Activated CD4-positive, alpha-beta memory T cell treated with anti-CD3 and anti-CD28 coated beads, Interleukin-2, amount 10 ng/mL, durations not matched to agents 7 days and 5 days (primary cell): ENCODE measurements around the gene VPS45. TPM values are rescaled to one million over a fixed set of nuclear protein-coding genes. Genes with fewer than 3 reads are reported as not detected.

Source experiments
- CTCF ChIA-PET: fragments of 350-600 bp; sonication (Branson Sonifier 250); formaldehyde crosslinking; loops from one replicate; lab custom pipeline; 2021; ENCODE audit warnings: antibody characterized with exemption, inconsistent platforms; lab: Charles Lee
- POLR2A ChIA-PET: fragments of 350-600 bp; sonication (Branson Sonifier 250); formaldehyde crosslinking; loops from one replicate; lab custom pipeline; 2021; ENCODE audit warnings: antibody characterized with exemption; lab: Charles Lee
- DNase-seq: peaks from one replicate; pipeline ENCODE4 v3.0.0-alpha.2; 2020
- H3K27ac Mint-ChIP-seq: one replicate; pipeline ENCODE4 v1.8.0; 2021; ENCODE audit warnings: mild to moderate bottlenecking, mixed read lengths
- H3K27me3 Mint-ChIP-seq: one replicate; pipeline ENCODE4 v1.8.0; 2021; ENCODE audit warnings: mixed read lengths
- H3K36me3 Mint-ChIP-seq: one replicate; pipeline ENCODE4 v1.8.0; 2021; ENCODE audit warnings: low read depth, mixed read lengths
- H3K4me1 Mint-ChIP-seq: one replicate; pipeline ENCODE4 v1.8.0; 2021; ENCODE audit warnings: mixed read lengths
- H3K4me3 Mint-ChIP-seq: one replicate; pipeline ENCODE4 v1.8.0; 2021; ENCODE audit warnings: mild to moderate bottlenecking, mixed read lengths
- H3K9me3 Mint-ChIP-seq: one replicate; pipeline ENCODE4 v1.8.0; 2021; ENCODE audit warnings: mixed read lengths
- total RNA-seq, 2 experiments: library from RNA; stranded (reverse); gene quantifications; one replicate each; pipeline ENCODE4 v1.2.3, GENCODE V29; 2021

Gene VPS45
- total RNA-seq, 2 experiments from 2014 or later: 35.4 to 39.0 TPM

DNA sequence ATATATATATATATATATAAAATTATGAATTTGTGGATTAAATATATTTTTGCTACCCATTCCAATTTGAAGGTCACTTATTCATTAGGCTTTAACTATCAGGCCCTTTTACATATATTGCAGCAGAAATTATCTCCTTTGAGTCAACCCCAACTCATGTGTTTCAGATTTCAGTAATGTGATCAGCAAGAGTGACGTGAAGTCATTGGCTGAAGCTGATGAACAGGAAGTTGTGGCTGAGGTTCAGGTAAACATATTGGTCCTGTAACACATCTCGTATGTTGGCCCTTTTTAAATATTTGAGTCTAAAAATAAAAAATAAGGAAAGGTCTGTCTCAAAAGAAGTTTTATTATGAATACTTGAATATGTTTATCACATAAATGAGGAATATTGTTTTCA lies 8.5 kb downstream of the VPS45 start:
- DNase-seq: peak; percentile 28
- Mint-ChIP-seq H3K9me3 (no peaks in the 10 kb centered on the region), H3K4me3 (no peak overlapping the region), H3K36me3 (peaks cover 46% of the 10 kb centered on the region), H3K27ac (peak overlapping the region; percentile 23), H3K4me1 (peaks cover 26% of the 10 kb centered on the region), H3K27me3 (no peaks in the 10 kb centered on the region)
- CTCF ChIA-PET: interaction anchor here (0.8 to 7.5 kb wide), 5 partner anchors 10 to 111 kb away, joined by 3 to 225 read pairs (median 3); no protein-coding TSS in a partner anchor
- POLR2A ChIA-PET: interaction anchor here (1.0 to 1.3 kb wide), 5 partner anchors 33 to 83 kb away, joined by 3 to 5 read pairs (median 4); partner anchors contain the start of gene PLEKHO1

DNA sequence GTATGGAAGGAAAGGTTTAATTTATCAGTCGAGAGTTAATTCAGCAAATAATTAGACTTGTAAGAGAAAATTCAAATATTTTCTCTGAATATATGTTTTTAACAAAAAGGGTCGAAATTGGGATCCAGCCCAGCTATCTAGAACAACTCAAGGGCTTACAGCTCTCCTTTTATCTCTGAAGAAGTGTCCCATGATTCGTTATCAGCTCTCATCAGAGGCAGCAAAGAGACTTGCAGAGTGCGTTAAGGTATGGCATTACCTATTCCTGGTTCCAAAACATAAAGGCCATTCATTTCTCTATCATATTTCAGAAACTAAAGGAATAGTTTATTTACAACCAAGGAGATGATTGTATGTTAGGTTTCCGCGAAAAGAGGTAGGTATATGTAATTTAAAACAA lies 9.4 kb downstream of the VPS45 start:
- Mint-ChIP-seq H3K27me3 (no peaks in the 10 kb centered on the region), H3K36me3 (peaks cover 53% of the 10 kb centered on the region), H3K9me3 (no peaks in the 10 kb centered on the region), H3K4me1 (peaks cover 26% of the 10 kb centered on the region), H3K4me3 (no peak overlapping the region), H3K27ac (no peak overlapping the region)
- POLR2A ChIA-PET: interaction anchor here (1.1 to 1.9 kb wide), 3 partner anchors 9 to 33 kb away, joined by 4 to 6 read pairs (median 5); partner anchors contain the start of gene VPS45
- CTCF ChIA-PET: interaction anchor here (1.0 to 7.5 kb wide), 3 partner anchors 9 to 110 kb away, joined by 5 to 225 read pairs (median 120); partner anchors contain the start of gene VPS45
- no peak for DNase-seq

GRCh38 chr1:150080784-150081183 lies 13.2 kb downstream of the VPS45 start:
- no peaks in the 10 kb centered on the region for H3K27me3 Mint-ChIP-seq
- CTCF ChIA-PET: interaction anchor here (2.0 to 3.0 kb wide), 2 partner anchors 10 to 107 kb away, joined by 4 to 9 read pairs; no protein-coding TSS in a partner anchor
- H3K27ac Mint-ChIP-seq: no peak overlapping the region
- peaks cover 51% of the 10 kb centered on the region for H3K36me3 Mint-ChIP-seq
- no peak overlapping the region for H3K4me3 Mint-ChIP-seq
- H3K4me1 Mint-ChIP-seq: peaks cover 11% of the 10 kb centered on the region
- POLR2A ChIA-PET: interaction anchor here (1.0 kb wide), 1 partner anchor 71 kb away, joined by 3 read pairs; no protein-coding TSS in a partner anchor
- H3K9me3 Mint-ChIP-seq: no peaks in the 10 kb centered on the region
- no peak for DNase-seq

GRCh38 chr1:150082494-150082893 lies 14.9 kb downstream of the VPS45 start:
- Mint-ChIP-seq H3K4me1 (peaks cover 1% of the 10 kb centered on the region), H3K9me3 (no peaks in the 10 kb centered on the region), H3K27ac (no peak overlapping the region), H3K36me3 (peaks cover 56% of the 10 kb centered on the region), H3K27me3 (no peaks in the 10 kb centered on the region), H3K4me3 (no peak overlapping the region)
- CTCF ChIA-PET: interaction anchor here (0.8 to 3.0 kb wide), 2 partner anchors 105 kb away, joined by 3 to 9 read pairs; no protein-coding TSS in a partner anchor
- no peak for DNase-seq
- POLR2A ChIA-PET: no interaction called here

DNA sequence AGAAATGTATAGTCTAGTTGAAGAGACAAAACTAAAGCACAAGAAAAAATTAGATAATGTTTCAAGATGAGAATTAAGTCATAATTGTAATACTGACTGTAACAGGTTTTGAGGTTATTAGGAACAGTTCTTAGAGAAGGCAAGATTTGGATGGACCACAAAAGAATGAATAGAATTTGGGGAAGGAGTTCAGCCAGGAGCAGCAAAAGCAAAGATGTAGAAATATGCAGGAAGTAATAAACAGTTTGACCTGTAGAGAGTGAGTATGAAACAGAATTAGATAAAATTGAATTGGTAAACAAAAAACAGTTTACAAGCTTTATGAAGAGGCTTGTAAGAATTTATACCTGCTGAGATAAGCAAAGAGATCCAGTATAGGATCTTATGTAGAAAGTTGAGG lies 16.3 kb downstream of the VPS45 start:
- Mint-ChIP-seq H3K4me1 (peaks cover under 1% of the 10 kb centered on the region), H3K27ac (no peak overlapping the region), H3K4me3 (no peak overlapping the region), H3K9me3 (no peaks in the 10 kb centered on the region), H3K27me3 (no peaks in the 10 kb centered on the region), H3K36me3 (peaks cover 53% of the 10 kb centered on the region)
- CTCF ChIA-PET: interaction anchor here (0.5 to 0.6 kb wide), 2 partner anchors 15 to 103 kb away, joined by 3 read pairs; no protein-coding TSS in a partner anchor
- POLR2A ChIA-PET: no interaction called here
- DNase-seq: no peak

- Mint-ChIP-seq H3K27ac (no peak overlapping the region), H3K27me3 (no peaks in the 10 kb centered on the region), H3K36me3 (peaks cover 59% of the 10 kb centered on the region), H3K4me3 (no peak overlapping the region), H3K9me3 (no peaks in the 10 kb centered on the region), H3K4me1 (peaks cover 8% of the 10 kb centered on the region)
- POLR2A ChIA-PET: no interaction called here
- CTCF ChIA-PET: interaction anchor here (1.0 kb wide), 1 partner anchor 10 kb away, joined by 3 read pairs; no protein-coding TSS in a partner anchor
- no peak for DNase-seq
These were observed 17.8 kb downstream of the VPS45 start for GRCh38 chr1:150085406-150085805.

- Mint-ChIP-seq H3K27me3 (no peaks in the 10 kb centered on the region), H3K36me3 (peaks cover 58% of the 10 kb centered on the region), H3K4me1 (peaks cover 20% of the 10 kb centered on the region), H3K9me3 (no peaks in the 10 kb centered on the region), H3K4me3 (no peak overlapping the region), H3K27ac (no peak overlapping the region)
- ChIA-PET CTCF (interaction anchor here (1.6 kb wide), 1 partner anchor 14 kb away, joined by 3 read pairs; no protein-coding TSS in a partner anchor), POLR2A (interaction anchor here (0.9 to 1.7 kb wide), 2 partner anchors 19 to 27 kb away, joined by 3 to 4 read pairs; no protein-coding TSS in a partner anchor)
- DNase-seq: no peak
These were observed 19.8 kb downstream of the VPS45 start for GRCh38 chr1:150087415-150087814.

DNA sequence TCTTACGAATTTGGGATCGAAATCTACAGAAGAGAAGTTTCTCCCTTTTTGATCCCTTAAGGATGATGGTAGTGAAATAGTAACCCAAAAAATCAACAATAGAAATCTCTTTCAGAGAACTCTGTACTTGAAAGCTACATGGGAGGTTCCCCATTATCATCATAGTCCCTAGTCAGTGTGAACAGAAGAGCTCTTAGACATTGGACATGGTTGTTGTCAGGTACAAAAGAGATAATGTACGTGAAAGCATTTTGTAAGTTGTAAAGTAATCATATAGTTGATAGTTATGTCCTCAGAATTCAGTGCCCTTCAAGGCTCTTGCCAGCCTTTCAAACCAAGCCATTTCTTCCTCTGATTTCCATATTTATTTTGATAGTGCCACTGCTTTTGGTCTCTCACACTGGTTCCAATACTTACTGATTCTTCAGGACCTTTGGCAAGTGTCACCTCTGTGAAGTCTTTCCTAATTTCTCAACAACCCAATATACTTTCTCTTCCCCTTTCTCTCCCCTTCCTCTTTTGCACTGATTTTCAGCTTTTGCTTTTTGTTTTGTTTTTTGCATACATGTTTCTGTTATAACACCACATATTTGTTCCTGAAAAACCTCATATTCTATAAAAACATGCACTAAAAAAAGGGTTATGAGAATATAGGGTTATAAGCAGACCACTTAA lies 22.4 kb downstream of the VPS45 start:
- CTCF ChIA-PET: interaction anchor here (1.0 to 1.4 kb wide), 2 partner anchors 10 to 97 kb away, joined by 3 to 4 read pairs; no protein-coding TSS in a partner anchor
- Mint-ChIP-seq H3K9me3 (no peaks in the 10 kb centered on the region), H3K27ac (no peak overlapping the region), H3K36me3 (peaks cover 51% of the 10 kb centered on the region), H3K4me1 (peaks cover 36% of the 10 kb centered on the region), H3K27me3 (no peaks in the 10 kb centered on the region), H3K4me3 (no peak overlapping the region)
- DNase-seq: no peak
- POLR2A ChIA-PET: interaction anchor here (0.8 to 1.0 kb wide), 2 partner anchors 15 to 20 kb away, joined by 3 to 6 read pairs; no protein-coding TSS in a partner anchor

GRCh38 chr1:150092180-150092791 lies 24.7 kb downstream of the VPS45 start:
- POLR2A ChIA-PET: interaction anchor here (0.7 to 3.0 kb wide), 11 partner anchors 12 to 121 kb away, joined by 3 to 37 read pairs (median 5); partner anchors contain the start of genes PLEKHO1 and VPS45
- Mint-ChIP-seq H3K9me3 (no peaks in the 10 kb centered on the region), H3K27me3 (no peaks in the 10 kb centered on the region), H3K27ac (peak overlapping the region; percentile 76), H3K36me3 (peaks cover 38% of the 10 kb centered on the region), H3K4me1 (peaks cover 39% of the 10 kb centered on the region), H3K4me3 (peak overlapping the region; percentile 5)
- no peak for DNase-seq
- CTCF ChIA-PET: interaction anchor here (0.6 to 2.4 kb wide), 6 partner anchors 11 to 95 kb away, joined by 3 to 11 read pairs (median 5); no protein-coding TSS in a partner anchor

DNA sequence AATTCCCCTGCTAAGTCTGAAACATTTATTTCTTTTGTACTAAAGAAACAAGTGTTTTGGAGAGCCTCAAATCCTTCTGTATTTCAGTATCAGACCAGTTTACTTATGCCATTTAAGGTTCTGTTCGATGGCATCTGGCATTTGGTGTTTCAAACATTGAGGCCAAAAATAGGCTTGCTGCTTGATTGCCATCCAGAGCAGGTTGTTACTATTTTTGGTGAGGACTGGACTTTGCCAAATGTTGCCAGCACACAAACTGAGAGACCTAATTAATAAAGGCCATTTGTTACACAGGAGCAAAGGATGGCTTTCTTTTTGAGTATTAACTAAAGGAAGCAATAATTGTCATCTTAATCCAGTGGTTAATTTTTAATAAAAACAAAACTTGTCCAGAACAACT lies 26.2 kb downstream of the VPS45 start:
- peak overlapping the region; percentile 53 for H3K27ac Mint-ChIP-seq
- CTCF ChIA-PET: interaction anchor here (2.4 kb wide), 1 partner anchor 10 kb away, joined by 6 read pairs; no protein-coding TSS in a partner anchor
- POLR2A ChIA-PET: interaction anchor here (1.2 to 3.0 kb wide), 3 partner anchors 16 to 33 kb away, joined by 3 to 37 read pairs (median 6); partner anchors contain the start of gene VPS45

GRCh38 chr1:150094734-150095265 lies 27.2 kb downstream of the VPS45 start:
- POLR2A ChIA-PET: interaction anchor here (1.0 to 2.0 kb wide), 5 partner anchors 10 to 207 kb away, joined by 3 to 19 read pairs (median 4); a partner anchor contains a TSS
- H3K27me3 Mint-ChIP-seq: no peaks in the 10 kb centered on the region
- no peak overlapping the region for H3K4me3 Mint-ChIP-seq
- peaks cover 28% of the 10 kb centered on the region for H3K36me3 Mint-ChIP-seq
- CTCF ChIA-PET: interaction anchor here (0.5 to 1.2 kb wide), 4 partner anchors 19 to 44 kb away, joined by 3 read pairs; no protein-coding TSS in a partner anchor
- no peaks in the 10 kb centered on the region for H3K9me3 Mint-ChIP-seq
- DNase-seq: no peak
- H3K27ac Mint-ChIP-seq: no peak overlapping the region
- peaks cover 35% of the 10 kb centered on the region for H3K4me1 Mint-ChIP-seq

More for the DNA sequence above, 26.2 kb downstream of the VPS45 start:
- DNase-seq: no peak
- Mint-ChIP-seq H3K9me3 (no peaks in the 10 kb centered on the region), H3K4me3 (no peak overlapping the region), H3K36me3 (peaks cover 31% of the 10 kb centered on the region), H3K27me3 (no peaks in the 10 kb centered on the region), H3K4me1 (peaks cover 39% of the 10 kb centered on the region)

DNA sequence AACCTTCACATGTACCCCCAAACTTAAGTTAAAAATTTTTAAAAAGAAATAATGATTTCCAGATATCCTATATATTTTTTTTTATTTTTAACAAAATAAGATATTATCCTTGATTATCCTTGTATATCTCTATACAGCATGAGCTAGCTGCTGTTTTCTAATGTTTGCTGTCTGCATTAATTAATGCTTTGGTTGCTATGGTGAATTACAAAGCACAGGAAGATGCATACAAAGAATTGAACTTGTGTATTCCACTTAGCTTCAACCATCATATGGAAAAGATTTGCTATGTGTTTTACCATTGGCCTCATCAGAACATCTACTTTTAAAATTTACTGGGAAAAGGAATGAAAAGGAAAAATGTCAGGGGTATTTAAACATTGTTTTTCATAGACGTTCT lies 35.4 kb downstream of the VPS45 start:
- POLR2A ChIA-PET: interaction anchor here (1.0 to 1.9 kb wide), 2 partner anchors 10 to 56 kb away, joined by 3 to 5 read pairs; no protein-coding TSS in a partner anchor
- DNase-seq: no peak

More for the DNA sequence above, 35.4 kb downstream of the VPS45 start:
- Mint-ChIP-seq H3K4me3 (no peak overlapping the region), H3K27ac (no peak overlapping the region), H3K4me1 (peaks cover 34% of the 10 kb centered on the region), H3K9me3 (peaks cover 6% of the 10 kb centered on the region), H3K36me3 (peaks cover 35% of the 10 kb centered on the region), H3K27me3 (no peaks in the 10 kb centered on the region)
- CTCF ChIA-PET: interaction anchor here (0.5 to 2.0 kb wide), 4 partner anchors 10 to 131 kb away, joined by 4 to 6 read pairs (median 5); no protein-coding TSS in a partner anchor
